Measurements from ENCODE around the gene VEGFB. TPM values are rescaled to one million over a fixed set of nuclear protein-coding genes. Genes with fewer than 3 reads are reported as not detected.

VEGFB gene
- total RNA-seq, 2 donors from 2014 or later = 25.9 to 59.5 TPM

DNA sequence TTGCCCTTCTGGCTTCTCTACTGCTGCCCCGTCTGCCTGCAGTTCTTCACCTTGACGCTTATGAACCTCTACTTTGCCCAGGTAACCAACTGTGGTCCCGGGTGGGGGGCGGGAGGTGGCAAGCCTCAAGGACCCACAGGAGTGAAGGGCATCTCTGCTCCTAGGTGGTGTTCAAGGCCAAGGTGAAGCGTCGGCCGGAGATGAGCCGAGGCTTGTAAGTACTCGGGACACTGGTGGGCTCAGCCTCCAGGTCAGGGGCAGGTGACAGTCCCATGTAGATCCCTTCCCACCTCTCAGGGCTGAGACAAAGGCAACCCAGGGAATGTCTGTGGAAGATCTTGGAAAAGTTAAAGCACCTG, 52.4 kb downstream of the VEGFB start:
- no peak for DNase-seq
- TF ChIP-seq, protein P1, sequence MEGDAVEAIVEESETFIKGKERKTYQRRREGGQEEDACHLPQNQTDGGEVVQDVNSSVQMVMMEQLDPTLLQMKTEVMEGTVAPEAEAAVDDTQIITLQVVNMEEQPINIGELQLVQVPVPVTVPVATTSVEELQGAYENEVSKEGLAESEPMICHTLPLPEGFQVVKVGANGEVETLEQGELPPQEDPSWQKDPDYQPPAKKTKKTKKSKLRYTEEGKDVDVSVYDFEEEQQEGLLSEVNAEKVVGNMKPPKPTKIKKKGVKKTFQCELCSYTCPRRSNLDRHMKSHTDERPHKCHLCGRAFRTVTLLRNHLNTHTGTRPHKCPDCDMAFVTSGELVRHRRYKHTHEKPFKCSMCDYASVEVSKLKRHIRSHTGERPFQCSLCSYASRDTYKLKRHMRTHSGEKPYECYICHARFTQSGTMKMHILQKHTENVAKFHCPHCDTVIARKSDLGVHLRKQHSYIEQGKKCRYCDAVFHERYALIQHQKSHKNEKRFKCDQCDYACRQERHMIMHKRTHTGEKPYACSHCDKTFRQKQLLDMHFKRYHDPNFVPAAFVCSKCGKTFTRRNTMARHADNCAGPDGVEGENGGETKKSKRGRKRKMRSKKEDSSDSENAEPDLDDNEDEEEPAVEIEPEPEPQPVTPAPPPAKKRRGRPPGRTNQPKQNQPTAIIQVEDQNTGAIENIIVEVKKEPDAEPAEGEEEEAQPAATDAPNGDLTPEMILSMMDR (IDR thresholded peaks at IDR 0.05) = no peak
- intact Hi-C loops (cut with DNase I) = no loop called here
- H3K27ac ChIP-seq = no peak overlapping the region
- peak overlapping the region in 1 of 2 donors; percentile 84 for H3K9ac ChIP-seq (ENCODE audit: low read depth in 2 of 2, low read length in 2 of 2)
- H3K9me3 ChIP-seq = no peaks in the 10 kb centered on the region
- no peak overlapping the region for H3K4me3 ChIP-seq
- H3K36me3 ChIP-seq = no peaks in the 10 kb centered on the region
- peaks cover 11% of the 10 kb centered on the region for H3K4me1 ChIP-seq
- peaks cover 18% of the 10 kb centered on the region for H3K27me3 ChIP-seq

DNA sequence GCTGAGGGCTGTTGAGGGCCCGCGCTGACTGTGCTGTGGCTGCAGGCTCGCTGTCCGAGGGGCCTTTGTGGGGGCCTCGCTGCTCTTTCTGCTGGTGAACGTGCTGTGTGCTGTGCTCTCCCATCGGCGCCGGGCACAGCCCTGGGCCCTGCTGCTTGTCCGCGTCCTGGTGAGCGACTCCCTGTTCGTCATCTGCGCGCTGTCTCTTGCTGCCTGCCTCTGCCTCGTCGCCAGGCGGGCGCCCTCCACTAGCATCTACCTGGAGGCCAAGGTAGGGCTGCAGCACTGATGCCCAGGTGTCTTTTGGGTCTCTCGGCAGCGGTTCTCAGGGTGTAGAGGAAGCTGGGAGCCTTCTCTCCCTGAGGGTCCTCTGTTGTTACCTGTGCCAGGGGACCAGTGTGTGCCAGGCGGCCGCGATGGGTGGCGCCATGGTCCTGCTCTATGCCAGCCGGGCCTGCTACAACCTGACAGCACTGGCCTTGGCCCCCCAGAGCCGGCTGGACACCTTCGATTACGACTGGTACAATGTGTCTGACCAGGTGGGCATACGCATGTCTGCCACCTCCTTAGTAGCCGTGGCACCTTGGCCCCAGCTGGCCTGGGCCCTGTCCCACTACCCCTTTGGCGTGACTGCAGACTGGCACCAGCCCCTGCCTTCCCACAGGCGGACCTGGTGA, 53.4 kb downstream of the VEGFB start:
- H3K9ac ChIP-seq (ENCODE audit: low read depth in 2 of 2, low read length in 2 of 2) = no peak overlapping the region
- no peak for DNase-seq
- H3K27ac ChIP-seq = no peak overlapping the region
- H3K27me3 ChIP-seq = peaks cover 28% of the 10 kb centered on the region
- TF ChIP-seq, protein P1 (IDR thresholded peaks at IDR 0.05) = no peak
- H3K36me3 ChIP-seq = no peaks in the 10 kb centered on the region
- H3K9me3 ChIP-seq = no peaks in the 10 kb centered on the region
- no peak overlapping the region for H3K4me3 ChIP-seq
- intact Hi-C loops (cut with DNase I) = no loop called here
- H3K4me1 ChIP-seq = peaks cover 14% of the 10 kb centered on the region

DNA sequence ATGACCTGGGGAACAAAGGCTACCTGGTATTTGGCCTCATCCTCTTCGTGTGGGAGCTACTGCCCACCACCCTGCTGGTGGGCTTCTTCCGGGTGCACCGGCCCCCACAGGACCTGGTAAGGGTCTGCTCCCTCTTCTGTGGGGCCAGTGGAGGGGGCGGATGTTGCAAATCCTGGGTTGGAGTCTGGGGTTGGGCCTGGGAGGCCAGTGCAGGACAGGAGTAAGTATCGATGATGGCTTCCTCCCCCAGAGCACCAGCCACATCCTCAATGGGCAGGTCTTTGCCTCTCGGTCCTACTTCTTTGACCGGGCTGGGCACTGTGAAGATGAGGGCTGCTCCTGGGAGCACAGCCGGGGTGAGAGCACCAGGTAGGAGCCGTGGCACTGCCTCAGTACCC, 54.0 kb downstream of the VEGFB start:
- H3K27me3 ChIP-seq = peaks cover 34% of the 10 kb centered on the region
- peaks cover 11% of the 10 kb centered on the region for H3K4me1 ChIP-seq
- intact Hi-C loops (cut with DNase I) = no loop called here
- no peak overlapping the region for H3K4me3 ChIP-seq
- no peaks in the 10 kb centered on the region for H3K36me3 ChIP-seq
- TF ChIP-seq, protein P1 (IDR thresholded peaks at IDR 0.05) = no peak
- no peak overlapping the region for H3K27ac ChIP-seq
- no peak overlapping the region for H3K9ac ChIP-seq (ENCODE audit: low read depth in 2 of 2, low read length in 2 of 2)
- no peaks in the 10 kb centered on the region for H3K9me3 ChIP-seq
- DNase-seq = no peak

Other genes with a start within 250 kb of the VEGFB start
- gene OTUB1, start 248.1 kb upstream of the VEGFB start, total RNA-seq = 10 to 100 TPM; 78.7 to 82.5 TPM
- under 1 TPM; 0.20 to 0.96 TPM for gene FLRT1, start 198.7 kb upstream of the VEGFB start, total RNA-seq
- 10 to 100 TPM; 18.6 to 22.9 TPM for gene MACROD1, start 68.5 kb upstream of the VEGFB start, total RNA-seq
- gene STIP1, start 48.4 kb upstream of the VEGFB start, total RNA-seq = 100 to 1,000 TPM in 1 of 2 donors, 10 to 100 TPM in 1; 95.5 to 232 TPM
- gene FERMT3, start 27.9 kb upstream of the VEGFB start, total RNA-seq = 10 to 100 TPM; 10.9 to 16.6 TPM
- gene TRPT1, start 8.4 kb upstream of the VEGFB start, total RNA-seq = 10 to 100 TPM; 52.3 to 63.6 TPM
- gene NUDT22, start 8.3 kb upstream of the VEGFB start, total RNA-seq = 100 to 1,000 TPM; 110 to 168 TPM
- 10 to 100 TPM; 39.9 to 50.3 TPM for gene DNAJC4, start 4.0 kb upstream of the VEGFB start, total RNA-seq
- 100 to 1,000 TPM in 1 of 2 donors, 10 to 100 TPM in 1; 71.7 to 104 TPM for gene FKBP2, start 6.5 kb downstream of the VEGFB start, total RNA-seq
- 100 to 1,000 TPM; 113 to 234 TPM for gene PPP1R14B, start 12.4 kb downstream of the VEGFB start, total RNA-seq
- gene PLCB3, start 16.9 kb downstream of the VEGFB start, total RNA-seq = 100 to 1,000 TPM in 1 of 2 donors, 10 to 100 TPM in 1; 86.9 to 108 TPM
- gene BAD, start 50.1 kb downstream of the VEGFB start, total RNA-seq = 10 to 100 TPM; 86.0 to 89.6 TPM
- gene GPR137, start 51.3 kb downstream of the VEGFB start, total RNA-seq = 10 to 100 TPM; 36.0 to 58.8 TPM
- not detected for gene KCNK4, start 56.7 kb downstream of the VEGFB start, total RNA-seq
- gene CATSPERZ, start 65.8 kb downstream of the VEGFB start, total RNA-seq = under 1 TPM in 1 of 2 donors, not detected in 1; 0.56 TPM
- gene ESRRA, start 70.9 kb downstream of the VEGFB start, total RNA-seq = 100 to 1,000 TPM; 150 to 187 TPM
- 100 to 1,000 TPM in 1 of 2 donors, 10 to 100 TPM in 1; 75.9 to 184 TPM for gene TRMT112, start 83.0 kb downstream of the VEGFB start, total RNA-seq
- 100 to 1,000 TPM; 301 to 425 TPM for gene PRDX5, start 83.5 kb downstream of the VEGFB start, total RNA-seq
- gene CCDC88B, start 105.6 kb downstream of the VEGFB start, total RNA-seq = 10 to 100 TPM; 15.0 to 52.2 TPM
- gene RPS6KA4, start 124.6 kb downstream of the VEGFB start, total RNA-seq = 10 to 100 TPM; 28.9 to 59.1 TPM